Measurements from ENCODE around the gene ZNF664.

The ZNF664 gene

GRCh38 chr12:124013073-124013472 lies 40.1 kb downstream of the ZNF664 start:
- no peaks in the 10 kb centered on the region for H3K9me3 ChIP-seq (ENCODE audit: control insufficient read depth, insufficient read depth, low read length)
- no peaks in the 10 kb centered on the region for H3K9me2 ChIP-seq (replicated peaks; ENCODE audit: control insufficient read depth, low read length)
- H3K36me3 ChIP-seq (ENCODE audit: control insufficient read depth, low read length), result peaks cover 49% of the 10 kb centered on the region
- peaks cover 3% of the 10 kb centered on the region; the same call in 1 of the 2 replicates for H3K79me2 ChIP-seq (ENCODE audit: control insufficient read depth, low read length)
- H3K4me1 ChIP-seq (ENCODE audit: control insufficient read depth, low read length), result no peaks in the 10 kb centered on the region
- no peak overlapping the region for H3K27ac ChIP-seq (ENCODE audit: low read depth, low read length)
- H3K4me2 ChIP-seq (ENCODE audit: low read length), result no peak overlapping the region
- H3K27me3 ChIP-seq (ENCODE audit: control insufficient read depth, low read length), result no peaks in the 10 kb centered on the region
- TF ChIP-seq CTCF (IDR thresholded peaks at IDR 0.05; ENCODE audit: low read depth, low read length, poor library complexity, severe bottlenecking) (no peak), EZH2phosphoT487 (IDR thresholded peaks at IDR 0.05; ENCODE audit: borderline replicate concordance, low read length) (no peak)
- H4K20me1 ChIP-seq (ENCODE audit: control insufficient read depth, insufficient read depth, low read depth, low read length), result no peaks in the 10 kb centered on the region
- H3F3A ChIP-seq (ENCODE audit: control insufficient read depth, insufficient read depth), result peaks cover 3% of the 10 kb centered on the region; the same call in 1 of the 2 replicates
- no peak overlapping the region for H3K4me3 ChIP-seq (ENCODE audit: low read length)

DNA sequence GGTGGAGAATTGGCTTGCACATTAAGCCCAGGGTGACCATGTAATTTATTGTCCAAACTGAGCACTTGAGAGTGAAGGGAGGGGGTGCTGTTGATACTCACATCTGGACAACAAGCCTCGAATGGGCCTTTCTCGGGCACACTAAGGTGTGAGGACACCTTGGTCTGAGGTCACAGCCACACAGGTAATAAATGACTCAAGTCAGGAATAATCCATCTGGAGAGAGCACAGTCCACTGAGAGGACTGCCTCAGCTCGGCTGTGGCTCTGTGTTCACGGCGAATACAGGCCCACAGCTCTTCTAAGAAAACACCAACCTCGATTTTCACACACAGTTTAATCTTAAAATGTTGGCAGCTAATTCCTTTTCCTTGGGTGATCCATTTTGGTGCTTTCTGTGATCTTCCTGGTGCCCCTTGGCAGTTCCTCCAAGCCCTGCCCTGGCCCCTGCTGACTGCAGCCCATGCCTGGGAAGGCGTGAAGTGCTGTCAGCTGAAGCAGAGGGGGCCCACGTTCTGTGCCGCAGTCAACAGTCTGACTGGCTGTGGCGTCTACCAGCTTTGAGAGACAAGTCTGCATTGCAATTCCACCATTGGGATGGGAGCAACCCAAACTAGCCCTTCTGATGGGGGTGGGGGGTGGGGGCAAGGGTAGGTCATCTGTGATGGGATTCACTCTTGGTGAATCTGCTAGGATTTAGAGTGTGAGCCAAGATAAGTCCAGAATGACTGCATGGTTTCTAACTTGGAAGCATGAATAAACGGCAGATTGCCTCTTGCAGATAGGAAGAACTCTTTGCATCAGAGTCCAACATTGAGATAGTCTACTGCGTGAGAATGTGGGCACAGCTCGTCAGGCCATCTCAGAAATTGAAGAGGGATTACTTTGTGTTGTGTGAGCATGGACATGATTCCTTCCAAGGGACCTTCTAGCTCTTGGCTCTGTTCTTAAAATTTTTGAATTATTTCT lies 42.8 kb downstream of the ZNF664 start:
- Histone ChIP-seq H3K79me2 (ENCODE audit: control insufficient read depth, low read length) (no peaks in the 10 kb centered on the region), H3K27me3 (ENCODE audit: control insufficient read depth, low read length) (no peaks in the 10 kb centered on the region), H4K20me1 (ENCODE audit: control insufficient read depth, insufficient read depth, low read depth, low read length) (no peaks in the 10 kb centered on the region; the same call in 1 of the 2 replicates), H3K4me3 (ENCODE audit: low read length) (no peak overlapping the region), H3K4me1 (ENCODE audit: control insufficient read depth, low read length) (no peaks in the 10 kb centered on the region), H3F3A (ENCODE audit: control insufficient read depth, insufficient read depth) (peaks cover 3% of the 10 kb centered on the region; the same call in 1 of the 2 replicates), H3K36me3 (ENCODE audit: control insufficient read depth, low read length) (peaks cover 31% of the 10 kb centered on the region), H3K9me2 (replicated peaks; ENCODE audit: control insufficient read depth, low read length) (no peaks in the 10 kb centered on the region), H3K27ac (ENCODE audit: low read depth, low read length) (no peak overlapping the region), H3K9me3 (ENCODE audit: control insufficient read depth, insufficient read depth, low read length) (no peaks in the 10 kb centered on the region), H3K4me2 (ENCODE audit: low read length) (no peak overlapping the region)
- TF ChIP-seq EZH2phosphoT487 (IDR thresholded peaks at IDR 0.05; ENCODE audit: borderline replicate concordance, low read length) (no peak), CTCF (IDR thresholded peaks at IDR 0.05; ENCODE audit: low read depth, low read length, poor library complexity, severe bottlenecking) (no peak)

DNA sequence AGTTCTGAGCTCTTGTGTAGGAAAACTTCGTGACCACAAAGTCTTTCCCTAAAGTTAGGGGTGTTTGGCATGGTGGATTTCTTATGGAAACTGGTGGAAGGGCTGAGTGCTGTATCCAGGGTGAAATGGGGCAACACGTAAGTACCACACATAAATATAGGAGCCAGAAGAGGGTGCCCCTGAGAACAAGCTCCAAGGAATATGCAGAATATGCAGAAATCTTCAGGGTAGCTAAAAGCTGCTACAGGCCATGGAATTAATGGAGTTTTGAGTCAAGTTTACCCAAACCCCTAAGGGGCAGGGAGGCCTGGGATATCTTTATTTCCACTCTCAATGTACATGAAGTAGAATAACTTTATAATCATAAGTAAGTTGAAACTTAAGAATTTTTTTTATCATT lies 44.0 kb downstream of the ZNF664 start:
- TF ChIP-seq EZH2phosphoT487 (IDR thresholded peaks at IDR 0.05; ENCODE audit: borderline replicate concordance, low read length) (no peak), CTCF (IDR thresholded peaks at IDR 0.05; ENCODE audit: low read depth, low read length, poor library complexity, severe bottlenecking) (no peak)
- no peaks in the 10 kb centered on the region for H3K4me1 ChIP-seq (ENCODE audit: control insufficient read depth, low read length)
- no peak overlapping the region for H3K4me3 ChIP-seq (ENCODE audit: low read length)
- peaks cover 18% of the 10 kb centered on the region for H3K36me3 ChIP-seq (ENCODE audit: control insufficient read depth, low read length)
- H3K9me3 ChIP-seq (ENCODE audit: control insufficient read depth, insufficient read depth, low read length), result no peaks in the 10 kb centered on the region
- no peaks in the 10 kb centered on the region for H3K27me3 ChIP-seq (ENCODE audit: control insufficient read depth, low read length)
- no peaks in the 10 kb centered on the region for H3K79me2 ChIP-seq (ENCODE audit: control insufficient read depth, low read length)
- H3F3A ChIP-seq (ENCODE audit: control insufficient read depth, insufficient read depth), result peaks cover 3% of the 10 kb centered on the region; the same call in 1 of the 2 replicates
- H4K20me1 ChIP-seq (ENCODE audit: control insufficient read depth, insufficient read depth, low read depth, low read length), result no peaks in the 10 kb centered on the region; the same call in 1 of the 2 replicates
- H3K27ac ChIP-seq (ENCODE audit: low read depth, low read length), result no peak overlapping the region
- no peak overlapping the region for H3K4me2 ChIP-seq (ENCODE audit: low read length)
- H3K9me2 ChIP-seq (replicated peaks; ENCODE audit: control insufficient read depth, low read length), result no peaks in the 10 kb centered on the region

Data from DOHH2 (cell line).